Measurements from ENCODE around the gene KMT2C.
"Not testable (repeated sequence)": the region's sequence is repeated elsewhere in the genome, so short reads cannot be mapped to it uniquely, and the experiment has no call there.

Gene KMT2C

GRCh38 chr7:152392254-152392653 lies 43.5 kb downstream of the KMT2C start:
- no peak for TF ChIP-seq ZFX (IDR thresholded peaks at IDR 0.05; ENCODE audit: borderline replicate concordance)
- no peak for TF ChIP-seq CTCF (IDR thresholded peaks at IDR 0.05)
- H3K27ac ChIP-seq = no peak overlapping the region

GRCh38 chr7:152386136-152386764 lies 49.6 kb downstream of the KMT2C start:
- not testable (repeated sequence) for H3K27ac ChIP-seq

GRCh38 chr7:152384235-152385200 lies 51.3 kb downstream of the KMT2C start:
- H3K27ac ChIP-seq = not testable (repeated sequence)

GRCh38 chr7:152383341-152384234 lies 52.2 kb downstream of the KMT2C start:
- no peak for TF ChIP-seq CTCF (IDR thresholded peaks at IDR 0.05)
- TF ChIP-seq ZFX (IDR thresholded peaks at IDR 0.05; ENCODE audit: borderline replicate concordance) = no peak
- no peak overlapping the region for H3K27ac ChIP-seq

GRCh38 chr7:152382244-152382643 lies 53.6 kb downstream of the KMT2C start:
- H3K27ac ChIP-seq = no peak overlapping the region
- TF ChIP-seq ZFX (IDR thresholded peaks at IDR 0.05; ENCODE audit: borderline replicate concordance) (no peak), CTCF (IDR thresholded peaks at IDR 0.05) (no peak)

- not testable (repeated sequence) for H3K27ac ChIP-seq
Measured at GRCh38 chr7:152380931-152381578, 54.7 kb downstream of the KMT2C start.

GRCh38 chr7:152378497-152378896 lies 57.3 kb downstream of the KMT2C start:
- not testable (repeated sequence) for H3K27ac ChIP-seq

- not testable (repeated sequence) for H3K27ac ChIP-seq
Measured at GRCh38 chr7:152376716-152377484, 58.9 kb downstream of the KMT2C start.

- TF ChIP-seq ZFX (IDR thresholded peaks at IDR 0.05; ENCODE audit: borderline replicate concordance) = no peak
- no peak for TF ChIP-seq CTCF (IDR thresholded peaks at IDR 0.05)
- no peak overlapping the region for H3K27ac ChIP-seq
Measured at GRCh38 chr7:152370297-152370696, 65.5 kb downstream of the KMT2C start.
